GM12874 (cell line): ENCODE results near the gene AMBRA1.

ENCODE experiments used
- CTCF ChIP-seq: IDR thresholded peaks from 2 replicates; pipeline ENCODE4 v1.5.1; 2011; ENCODE audit warnings: low read depth, mild to moderate bottlenecking, control low read depth, low read length, moderate library complexity; ENCODE audit not compliant: insufficient read depth

Gene AMBRA1

GRCh38 chr11:46380340-46381047 is 213.3 kb downstream of the AMBRA1 start:
- TF ChIP-seq CTCF: no peak

- TF ChIP-seq CTCF: no peak
Observed at GRCh38 chr11:46378811-46379481, 214.9 kb downstream of the AMBRA1 start.

- TF ChIP-seq CTCF: no peak
Observed at GRCh38 chr11:46378296-46378695, 215.5 kb downstream of the AMBRA1 start.

- TF ChIP-seq CTCF: no peak
Observed at GRCh38 chr11:46377831-46378230, 216.0 kb downstream of the AMBRA1 start.

GRCh38 chr11:46377290-46377689 is 216.5 kb downstream of the AMBRA1 start:
- TF ChIP-seq CTCF: no peak

GRCh38 chr11:46376258-46377050 is 217.4 kb downstream of the AMBRA1 start:
- TF ChIP-seq CTCF: no peak

- no peak for TF ChIP-seq CTCF
Observed at GRCh38 chr11:46375392-46376101, 218.3 kb downstream of the AMBRA1 start.
